D341Med (cell line): Measurements from ENCODE around the gene MTUS2.

Source experiments
- DNase-seq: peaks from one replicate; pipeline ENCODE4 v3.0.0; 2012; ENCODE audit warnings: low spot score

The MTUS2 gene

GRCh38 chr13:29254626-29255370 lies 434.7 kb downstream of the MTUS2 start:
- no peak for DNase-seq

GRCh38 chr13:29255567-29255966 lies 435.4 kb downstream of the MTUS2 start:
- DNase-seq: no peak

DNA sequence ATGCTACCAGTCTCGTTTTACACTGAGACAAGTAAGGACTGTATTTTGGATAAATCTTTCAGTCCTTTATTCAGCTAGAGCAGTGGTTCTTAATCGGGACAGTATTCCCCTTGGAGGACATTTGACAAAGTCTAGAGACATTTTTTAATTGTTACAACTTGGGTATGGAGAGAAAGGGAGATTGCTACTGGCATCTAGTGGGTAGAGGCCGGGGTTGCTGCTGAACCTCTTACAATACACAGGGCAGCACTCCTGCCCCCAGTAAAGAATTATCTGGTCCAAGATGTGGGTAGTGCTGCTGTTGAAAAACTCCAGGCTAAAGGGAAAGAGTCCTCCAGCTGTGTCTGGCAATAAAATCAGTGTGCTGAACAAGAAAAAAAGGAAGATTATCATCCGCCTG lies 440.5 kb downstream of the MTUS2 start:
- DNase-seq: no peak

- DNase-seq: no peak
Measured at GRCh38 chr13:29266261-29266660, 446.1 kb downstream of the MTUS2 start.

- no peak for DNase-seq
Measured at GRCh38 chr13:29266756-29267733, 446.9 kb downstream of the MTUS2 start.

DNA sequence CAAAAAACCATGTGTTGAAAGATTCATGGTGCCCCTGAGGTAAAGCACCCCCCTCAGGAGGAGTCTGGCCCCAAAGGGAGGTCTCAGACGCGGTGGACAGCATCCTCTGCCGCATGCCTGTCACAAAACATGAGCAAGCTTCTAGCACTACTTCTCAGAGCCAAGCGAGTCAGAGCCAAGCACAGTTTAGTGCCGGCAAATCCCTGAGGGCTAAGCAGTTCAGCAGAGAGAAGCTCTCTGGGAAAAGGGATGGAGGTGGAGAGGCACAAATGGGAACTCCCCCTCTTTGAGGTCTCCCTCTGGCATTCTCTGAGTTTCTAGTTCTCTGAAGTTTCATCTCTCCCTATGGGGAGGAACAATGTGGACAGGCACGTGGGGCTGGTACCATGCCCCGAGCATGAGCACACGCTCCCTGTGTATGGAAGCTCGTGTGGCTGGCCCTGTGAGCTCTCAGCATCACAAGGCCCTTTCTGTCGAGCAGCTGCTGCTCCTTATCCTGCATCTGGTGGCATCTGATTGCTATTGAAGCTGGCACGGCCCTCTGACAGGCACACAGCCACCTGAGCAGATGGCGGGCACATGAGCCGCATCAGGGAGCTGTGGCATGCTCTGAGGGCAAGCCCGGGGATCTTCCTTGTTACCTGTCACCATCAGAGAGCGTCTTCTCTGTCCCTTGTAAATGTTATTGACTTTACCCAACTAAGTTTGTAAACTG lies 450.3 kb downstream of the MTUS2 start:
- no peak for DNase-seq

DNA sequence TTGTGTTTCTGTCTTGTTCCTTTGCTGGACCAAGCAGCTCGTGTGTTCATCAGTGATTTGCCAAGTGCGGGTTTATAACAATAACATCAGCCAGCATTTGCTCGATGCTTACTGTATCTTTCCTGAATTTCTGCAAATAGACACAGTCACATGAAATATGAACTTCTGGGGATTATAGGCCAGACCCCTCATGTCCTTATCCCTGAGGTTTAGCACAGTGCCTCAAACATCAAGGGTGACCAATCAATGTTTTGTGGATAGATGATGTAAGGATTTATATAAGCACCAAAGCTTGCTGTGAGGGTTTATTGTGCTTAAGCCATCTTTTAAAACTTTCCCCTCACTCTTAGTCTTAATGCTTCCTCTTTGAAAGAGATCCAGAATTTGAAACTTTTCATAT lies 451.5 kb downstream of the MTUS2 start:
- no peak for DNase-seq

DNA sequence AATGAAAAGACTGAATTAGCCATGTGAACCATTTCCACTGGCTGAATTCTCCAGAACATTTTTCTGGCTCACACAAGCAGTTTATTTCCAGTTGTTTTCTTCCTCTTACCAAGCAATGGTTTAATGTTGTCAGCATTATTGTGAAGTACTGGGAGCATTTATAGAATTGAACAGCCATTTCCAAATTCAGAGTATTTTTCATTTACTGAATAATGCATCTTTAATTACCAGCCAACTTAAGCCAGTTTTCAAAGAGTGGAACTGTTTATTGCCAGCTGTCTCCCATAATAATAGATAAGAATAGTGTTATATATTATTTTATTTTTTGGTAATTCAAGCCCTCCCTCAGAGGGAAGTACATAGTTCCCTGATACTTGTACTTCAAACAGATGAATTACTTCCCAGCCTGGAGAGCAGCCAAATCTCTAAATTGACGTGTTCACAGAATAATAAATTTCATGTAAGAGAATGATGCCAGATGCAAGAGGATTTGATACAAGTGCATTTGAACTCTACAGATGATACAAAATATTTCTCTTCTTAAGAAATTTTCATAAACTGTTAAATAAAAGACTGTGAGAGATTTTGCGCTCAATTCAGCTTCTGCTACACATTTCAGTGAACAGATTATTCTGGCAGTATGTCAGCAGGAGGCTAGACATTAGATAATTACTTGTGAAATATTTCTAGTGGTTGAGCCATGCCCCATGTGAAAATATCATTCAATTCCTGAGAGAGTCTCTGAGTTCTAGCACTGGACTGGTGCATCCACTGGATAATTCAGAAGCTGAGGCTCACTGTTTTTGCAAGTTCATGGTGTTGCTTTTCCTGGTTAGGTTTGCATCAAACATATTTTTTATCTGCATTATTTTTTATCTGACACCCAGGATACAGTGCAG lies 459.5 kb downstream of the MTUS2 start:
- no peak for DNase-seq

DNA sequence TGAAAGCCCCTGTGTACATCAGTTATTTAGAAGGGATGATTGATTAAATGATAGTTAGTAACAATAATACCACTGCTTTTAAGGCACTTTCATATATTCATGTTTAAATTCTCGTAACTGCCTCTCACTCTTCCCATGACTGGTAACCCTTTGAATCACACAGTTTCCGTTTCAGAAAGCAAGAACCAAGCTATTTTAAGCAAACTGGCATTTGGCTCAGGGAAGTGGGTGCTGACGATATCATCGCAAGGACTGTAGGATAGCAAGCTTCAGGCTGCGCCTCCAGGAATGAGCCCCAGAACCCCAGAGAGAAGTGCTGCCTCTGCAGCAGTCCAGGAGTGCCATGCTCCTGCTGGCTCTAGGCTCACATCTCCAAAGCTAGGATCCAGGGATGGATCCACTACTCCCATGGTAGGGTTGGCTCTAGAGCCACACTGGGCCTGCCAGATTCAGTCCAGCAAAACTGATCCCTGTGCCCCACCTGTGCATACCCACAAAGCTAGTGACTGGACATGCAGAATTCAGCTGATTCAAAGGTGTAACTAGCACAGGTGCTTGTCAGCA lies 461.9 kb downstream of the MTUS2 start:
- DNase-seq: no peak

- no peak for DNase-seq
Measured at GRCh38 chr13:29284726-29285125, 464.6 kb downstream of the MTUS2 start.

- DNase-seq: no peak
Measured at GRCh38 chr13:29287237-29287636, 467.1 kb downstream of the MTUS2 start.

- DNase-seq: no peak
Measured at GRCh38 chr13:29292045-29292444, 471.9 kb downstream of the MTUS2 start.

DNA sequence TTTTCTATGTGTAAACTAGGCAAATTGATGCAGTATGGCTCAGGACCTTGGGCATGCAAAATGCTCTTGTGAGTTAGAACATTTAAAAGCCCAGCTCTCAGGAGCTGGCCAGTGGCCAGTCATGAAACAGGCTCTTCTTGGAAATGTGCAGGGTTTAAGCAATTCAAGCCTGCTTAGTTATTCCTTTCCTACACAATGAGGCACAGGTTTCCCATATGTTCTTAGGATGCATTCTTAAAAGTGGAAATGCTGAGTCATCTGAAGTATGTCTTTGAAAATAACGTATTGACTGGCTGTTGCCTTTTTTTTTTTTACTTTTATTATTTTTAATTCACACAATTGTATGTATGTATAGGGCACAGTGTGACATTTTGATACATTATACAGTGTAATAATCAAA lies 474.7 kb downstream of the MTUS2 start:
- no peak for DNase-seq

GRCh38 chr13:29301027-29301426 lies 480.9 kb downstream of the MTUS2 start:
- DNase-seq: no peak

GRCh38 chr13:29304148-29304547 lies 484.0 kb downstream of the MTUS2 start:
- no peak for DNase-seq

- no peak for DNase-seq
Measured at GRCh38 chr13:29310806-29311205, 490.7 kb downstream of the MTUS2 start.

DNA sequence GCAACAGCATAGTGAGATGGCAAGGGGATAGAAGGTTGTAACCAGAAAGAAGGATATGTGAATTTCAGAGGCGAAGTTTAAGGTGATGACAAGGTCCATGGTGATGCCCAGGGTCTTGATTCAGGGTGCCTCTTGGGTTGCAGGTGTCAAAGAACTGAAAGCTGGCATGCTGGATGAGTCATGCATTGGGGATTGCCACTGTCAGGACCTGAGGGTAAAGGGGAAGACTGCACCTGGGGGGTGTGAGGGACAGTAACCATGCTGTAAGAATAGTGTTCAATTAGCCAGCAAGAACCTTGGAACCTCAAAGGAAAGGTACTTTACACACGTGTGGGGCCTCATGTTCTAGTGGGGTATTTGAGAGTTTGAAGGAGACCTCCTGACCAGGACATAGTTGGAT lies 495.7 kb downstream of the MTUS2 start:
- DNase-seq: no peak

DNA sequence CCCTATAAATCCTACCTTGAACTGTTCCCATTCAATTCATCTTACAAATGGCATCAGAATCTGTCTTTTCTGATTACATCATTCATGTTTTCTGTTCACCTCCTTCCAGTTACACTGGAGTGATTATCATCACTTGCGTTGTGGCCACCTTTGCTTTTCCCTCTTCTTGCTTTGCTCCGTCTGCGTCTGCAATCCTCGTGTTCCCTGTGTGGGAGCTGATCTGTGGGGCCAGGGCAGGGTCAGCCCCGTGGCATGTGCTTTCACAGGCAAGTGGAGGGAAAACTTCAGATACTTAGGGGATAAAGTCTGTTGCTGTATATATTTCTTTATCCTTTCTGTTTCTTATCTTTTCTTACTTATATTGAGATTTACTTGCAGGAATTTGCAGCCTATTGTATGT lies 497.7 kb downstream of the MTUS2 start:
- DNase-seq: no peak

DNA sequence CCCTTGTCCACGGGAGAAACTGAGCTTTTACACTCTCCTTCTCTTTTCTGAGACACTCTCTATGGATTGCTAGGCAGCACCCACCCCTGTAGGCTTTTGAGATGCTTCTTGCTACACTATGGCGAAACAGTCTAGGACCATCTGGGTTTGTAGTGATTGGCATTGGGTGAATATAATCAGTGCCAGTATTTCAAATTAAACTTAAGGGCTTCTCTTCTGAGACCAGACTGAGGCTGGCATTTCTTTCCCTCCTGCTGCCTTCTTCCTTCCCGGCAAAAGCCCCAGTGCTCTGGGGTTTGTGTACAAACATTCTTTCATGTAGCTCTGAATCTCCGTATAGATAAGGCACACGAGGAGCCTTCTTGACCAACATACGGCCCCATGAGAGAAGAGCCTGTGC lies 498.6 kb downstream of the MTUS2 start:
- DNase-seq: no peak

DNA sequence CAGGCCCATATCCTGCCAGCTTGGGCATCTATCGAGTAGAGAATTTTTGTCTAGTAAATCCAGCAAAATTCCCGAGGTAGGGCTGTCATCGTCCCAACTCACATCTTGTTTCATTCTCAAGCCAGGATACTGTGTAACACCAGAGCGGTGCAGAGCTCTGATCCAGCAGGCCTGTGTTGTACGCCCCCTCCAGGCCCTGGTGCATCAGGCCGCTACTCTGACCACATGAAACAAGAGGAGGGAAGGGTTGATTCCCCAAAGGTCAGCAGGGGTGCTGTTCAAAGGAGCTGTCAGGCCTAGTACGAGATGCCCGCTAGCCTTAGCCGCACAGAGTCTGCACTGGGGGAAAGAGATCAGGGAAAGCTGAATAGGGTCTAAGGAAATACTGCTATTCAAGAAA lies 499.3 kb downstream of the MTUS2 start:
- DNase-seq: no peak

- DNase-seq: no peak
Measured at GRCh38 chr13:29323954-29324353, 503.8 kb downstream of the MTUS2 start.
